Esophagus squamous epithelium (tissue), 5 donors: ENCODE data around the gene MNT. TPM values are rescaled to one million over a fixed set of nuclear protein-coding genes. Genes with fewer than 3 reads are reported as not detected.

Source experiments
- DNase-seq: peaks from one replicate; lab custom pipeline; 2025; lab: John Stamatoyannopoulos, UW
- H3K27ac ChIP-seq, 4 donors: fragments of 200-600 bp; sonication (generic); one replicate each; pipeline ENCODE4 v1.5.1; 2016 to 2019; ENCODE audit warnings: mild to moderate bottlenecking in 1 of 4
- H3K27me3 ChIP-seq, 4 donors: fragments of 200-600 bp; sonication (generic); 1 replicate in 3 of 4; 2 replicates in 1 of 4; pipeline versions ENCODE4 v1.5.1 to v1.6.0; 2017 to 2021; ENCODE audit warnings: antibody characterized with exemption in 1 of 4
- H3K36me3 ChIP-seq, 3 donors: fragments of 200-600 bp; sonication (generic); one replicate each; pipeline ENCODE4 v1.5.1; 2016 to 2019
- H3K4me1 ChIP-seq, 3 donors: fragments of 200-600 bp; sonication (generic); one replicate each; pipeline ENCODE4 v1.5.1; 2017 to 2019
- H3K4me3 ChIP-seq, 4 donors: fragments of 200-600 bp; sonication (generic); 1 replicate in 3 of 4; 2 replicates in 1 of 4; pipeline ENCODE4 v1.5.1; 2016 to 2019; ENCODE audit warnings: mild to moderate bottlenecking in 2 of 4, moderate library complexity in 1 of 4
- H3K9me3 ChIP-seq, 3 donors: fragments of 200-600 bp; sonication (generic); one replicate each; pipeline ENCODE4 v1.5.1; 2016 to 2019
- CTCF ChIP-seq, 6 experiments: fragments of 450-650 bp in 4 of 6; fragments of 200-600 bp in 2 of 6; sonication (generic) in 2 of 6; IDR thresholded peaks; one replicate each; pipeline ENCODE4 v1.5.1; 2016 to 2019; ENCODE audit warnings: antibody characterized with exemption in 6 of 6, mild to moderate bottlenecking in 4 of 6, moderate library complexity in 4 of 6
- POLR2A ChIP-seq, 4 donors: fragments of 450-650 bp; IDR thresholded peaks; one replicate each; pipeline ENCODE4 v1.6.1; 2017; ENCODE audit warnings: antibody characterized with exemption in 4 of 4, mild to moderate bottlenecking in 4 of 4, moderate library complexity in 3 of 4
- WGBS, 2 donors: methylation state at CpG; one replicate each; pipeline ENCODE4 v1.1.5; 2018; 5-methylcytosine and 5-hydroxymethylcytosine counted together
- intact Hi-C: fragments of 100-400 bp; cut with DNase I; formaldehyde crosslinking; loops from one replicate; pipeline ENCODE4 v1.15.0; 2022
- total RNA-seq, 4 donors: library from RNA; depleted of rRNA; stranded (reverse); fragments of >200 nt; gene quantifications; one replicate each; pipeline ENCODE4 v1.1.0, GENCODE V29; 2016
- donor health status: DM: yes; HTN: yes; CAD: no.

Gene MNT
- total RNA-seq, 4 donors from 2014 or later: 7.2 to 23.0 (median 17.4) TPM

- peak overlapping the region; percentile 36 to 81 (median 59) for H3K27ac ChIP-seq
- H3K27me3 ChIP-seq: no peaks in the 10 kb centered on the region
- no peak for DNase-seq
- no peak for TF ChIP-seq CTCF (IDR thresholded peaks at IDR 0.05)
- WGBS, 2 donors: 56 to 80% methylated on average over 4 of the region's 7 CpGs
- H3K36me3 ChIP-seq: peaks cover 0 to 60% (median 13%) of the 10 kb centered on the region in 3 donors
- peaks cover 4 to 61% (median 6%) of the 10 kb centered on the region in 3 donors for H3K4me1 ChIP-seq
- intact Hi-C loops: loop anchor here (2.0 kb wide), 1 partner anchor 36 kb away; no protein-coding TSS in a partner anchor
- no peak overlapping the region for H3K4me3 ChIP-seq
- no peaks in the 10 kb centered on the region for H3K9me3 ChIP-seq
Observed at GRCh38 chr17:2418572-2418971, 17.7 kb upstream of the MNT start.

GRCh38 chr17:2416010-2416734 lies 15.3 kb upstream of the MNT start:
- no peak overlapping the region for H3K4me3 ChIP-seq
- H3K4me1 ChIP-seq: peaks cover 13 to 50% (median 13%) of the 10 kb centered on the region in 3 donors
- no peak for DNase-seq
- H3K9me3 ChIP-seq: no peaks in the 10 kb centered on the region
- peak overlapping the region in 3 of 4 donors; percentile 42 to 62 (median 61) for H3K27ac ChIP-seq
- peak; percentile 95 to 99 (median 98) for TF ChIP-seq CTCF (IDR thresholded peaks at IDR 0.05)
- TF ChIP-seq POLR2A (IDR thresholded peaks at IDR 0.05): no peak
- WGBS, 2 donors: 21 to 30% methylated on average over 16 to 19 of the region's 19 CpGs
- H3K27me3 ChIP-seq: no peaks in the 10 kb centered on the region
- peaks cover 0 to 56% (median 13%) of the 10 kb centered on the region in 3 donors for H3K36me3 ChIP-seq
- intact Hi-C loops: no loop called here

GRCh38 chr17:2415081-2415480 lies 14.2 kb upstream of the MNT start:
- TF ChIP-seq CTCF (IDR thresholded peaks at IDR 0.05) (no peak), POLR2A (IDR thresholded peaks at IDR 0.05) (no peak)
- WGBS, 2 donors: 81 to 83% methylated on average over 6 to 8 of the region's 9 CpGs
- Histone ChIP-seq H3K9me3 (no peaks in the 10 kb centered on the region), H3K4me3 (no peak overlapping the region), H3K36me3 (peaks cover 0 to 45% (median 10%) of the 10 kb centered on the region in 3 donors), H3K4me1 (peaks cover 13 to 48% (median 13%) of the 10 kb centered on the region in 3 donors), H3K27ac (peak overlapping the region in 1 of 4 donors; percentile 62), H3K27me3 (no peaks in the 10 kb centered on the region)
- intact Hi-C loops: no loop called here
- no peak for DNase-seq

GRCh38 chr17:2414446-2415064 lies 13.7 kb upstream of the MNT start:
- TF ChIP-seq POLR2A (IDR thresholded peaks at IDR 0.05) (no peak), CTCF (IDR thresholded peaks at IDR 0.05) (no peak)
- DNase-seq: no peak
- Histone ChIP-seq H3K27ac (peak overlapping the region in 1 of 4 donors; percentile 62), H3K9me3 (no peaks in the 10 kb centered on the region), H3K27me3 (no peaks in the 10 kb centered on the region), H3K36me3 (peaks cover 0 to 40% (median 5%) of the 10 kb centered on the region in 3 donors), H3K4me3 (no peak overlapping the region), H3K4me1 (peaks cover 13 to 45% (median 13%) of the 10 kb centered on the region in 3 donors)
- intact Hi-C loops: no loop called here
- WGBS, 2 donors: 82 to 92% methylated on average over 14 to 17 of the region's 22 CpGs

- H3K27me3 ChIP-seq: no peaks in the 10 kb centered on the region
- no peak overlapping the region for H3K4me3 ChIP-seq
- H3K4me1 ChIP-seq: peaks cover 9 to 30% (median 13%) of the 10 kb centered on the region in 3 donors
- TF ChIP-seq POLR2A (IDR thresholded peaks at IDR 0.05): no peak
- no peak for TF ChIP-seq CTCF (IDR thresholded peaks at IDR 0.05)
- no peak for DNase-seq
- peak overlapping the region; percentile 60 to 84 (median 76) for H3K27ac ChIP-seq
- intact Hi-C loops: no loop called here
- H3K9me3 ChIP-seq: no peaks in the 10 kb centered on the region
- 48 to 57% methylated on average over 2 of the region's 2 CpGs for WGBS, 2 donors
- H3K36me3 ChIP-seq: peaks cover 0 to 20% (median 0%) of the 10 kb centered on the region in 3 donors
Observed at GRCh38 chr17:2412561-2413021, 11.7 kb upstream of the MNT start.
